HepG2 (cell line): Measurements from ENCODE around the gene PDE9A. TPM values are rescaled to one million over a fixed set of nuclear protein-coding genes. Genes with fewer than 3 reads are reported as not detected.

Experiments used
- DPF2 ChIP-seq: sonication (generic); formaldehyde crosslinking; IDR thresholded peaks from 2 replicates; pipeline ENCODE4 v1.4.0; 2020; ENCODE audit warnings: mild to moderate bottlenecking, low read depth, missing genetic modification reagents, borderline replicate concordance
- FOXO4 ChIP-seq: sonication (generic); formaldehyde crosslinking; conservative IDR thresholded peaks from 2 replicates; pipeline ENCODE4 v1.8.1; 2023; ENCODE audit warnings: missing genetic modification reagents
- KAT2B ChIP-seq: fragments of 150-350 bp; IDR thresholded peaks from 2 replicates; pipeline ENCODE4 v1.6.1; 2014; ENCODE audit warnings: low read depth, low read length, borderline replicate concordance
- LCORL ChIP-seq, 2 experiments: fragments of 450-650 bp in 1 of 2; sonication (generic) in 1 of 2; formaldehyde crosslinking in 1 of 2; IDR thresholded peaks; 2 replicates each; pipeline versions ENCODE4 v1.5.0 to v1.6.1; 2017 to 2020; ENCODE audit warnings: antibody characterized with exemption in 1 of 2, missing genetic modification reagents in 1 of 2
- NFIB ChIP-seq: sonication (generic); formaldehyde crosslinking; IDR thresholded peaks from 2 replicates; pipeline ENCODE4 v1.9.0; 2021; ENCODE audit warnings: missing genetic modification reagents, mild to moderate bottlenecking, borderline replicate concordance
- RBM39 ChIP-seq: fragments of 200-400 bp; formaldehyde crosslinking; IDR thresholded peaks from one replicate; pipeline ENCODE4 v1.6.1; 2018; ENCODE audit warnings: antibody characterized with exemption, mild to moderate bottlenecking, low read depth, low read length; ENCODE audit not compliant: poor library complexity, severe bottlenecking
- RNF2 ChIP-seq: fragments of 450-650 bp; conservative IDR thresholded peaks from 2 replicates; pipeline ENCODE4 v1.6.1; 2016; ENCODE audit warnings: low read depth
- SALL1 ChIP-seq: sonication (generic); formaldehyde crosslinking; IDR thresholded peaks from 2 replicates; pipeline ENCODE4 v1.8.0; 2022; ENCODE audit warnings: mild to moderate bottlenecking, missing genetic modification reagents
- SP5 ChIP-seq: IDR thresholded peaks from 2 replicates; pipeline ENCODE4 v1.6.1; 2016; ENCODE audit warnings: low read depth, borderline replicate concordance
- ZMYM4 ChIP-seq: sonication (generic); formaldehyde crosslinking; IDR thresholded peaks from 2 replicates; pipeline ENCODE4 v1.8.1; 2023; ENCODE audit warnings: mild to moderate bottlenecking, missing genetic modification reagents
- ZNF263 ChIP-seq: sonication (generic); formaldehyde crosslinking; IDR thresholded peaks from 2 replicates; pipeline ENCODE4 v1.4.0; 2020; ENCODE audit warnings: missing genetic modification reagents
- ZNF280B ChIP-seq: sonication (generic); formaldehyde crosslinking; IDR thresholded peaks from 2 replicates; pipeline ENCODE4 v1.5.0; 2020; ENCODE audit warnings: missing genetic modification reagents, mild to moderate bottlenecking, borderline replicate concordance
- ZNF30 ChIP-seq: sonication (generic); formaldehyde crosslinking; IDR thresholded peaks from 2 replicates; pipeline ENCODE4 v1.5.0; 2020; ENCODE audit warnings: mild to moderate bottlenecking, missing genetic modification reagents
- ZNF34 ChIP-seq: sonication (generic); formaldehyde crosslinking; IDR thresholded peaks from 2 replicates; pipeline ENCODE4 v1.4.0; 2020; ENCODE audit warnings: mild to moderate bottlenecking, missing genetic modification reagents, borderline replicate concordance
- ZNF451 ChIP-seq: sonication (generic); formaldehyde crosslinking; IDR thresholded peaks from 2 replicates; pipeline ENCODE4 v1.5.0; 2020; ENCODE audit warnings: mild to moderate bottlenecking, missing genetic modification reagents
- ZNF607 ChIP-seq: sonication (generic); formaldehyde crosslinking; IDR thresholded peaks from 2 replicates; pipeline ENCODE4 v1.5.1; 2020; ENCODE audit warnings: missing genetic modification reagents, mild to moderate bottlenecking, borderline replicate concordance
- ZNF674 ChIP-seq: sonication (generic); formaldehyde crosslinking; IDR thresholded peaks from 2 replicates; pipeline ENCODE4 v1.5.0; 2020; ENCODE audit warnings: low read depth, mild to moderate bottlenecking, missing genetic modification reagents
- ZNF687 ChIP-seq: sonication (generic); formaldehyde crosslinking; IDR thresholded peaks from 2 replicates; pipeline ENCODE4 v1.5.1; 2020; ENCODE audit warnings: mild to moderate bottlenecking, missing genetic modification reagents, moderate library complexity
- ZNF740 ChIP-seq: sonication (generic); formaldehyde crosslinking; IDR thresholded peaks from 2 replicates; pipeline ENCODE4 v1.4.0; 2020; ENCODE audit warnings: missing genetic modification reagents
- ZNF788 ChIP-seq: sonication (generic); formaldehyde crosslinking; IDR thresholded peaks from 2 replicates; pipeline ENCODE4 v1.5.0; 2020; ENCODE audit warnings: mild to moderate bottlenecking, missing genetic modification reagents, borderline replicate concordance
- ZSCAN25 ChIP-seq: sonication (generic); formaldehyde crosslinking; IDR thresholded peaks from 2 replicates; pipeline ENCODE4 v1.8.0; 2022; ENCODE audit warnings: mild to moderate bottlenecking, missing genetic modification reagents
- polyA plus RNA-seq, 8 experiments: library from polyadenylated mRNA; depleted of rRNA in 3 of 8; stranded (reverse) in 7 of 8; unstranded in 1 of 8; fragments of >200 nt; fragmentation: Illumina TruSeq in 4 of 8; extraction: Trizol in 4 of 8; gene quantifications; 2 replicates each; pipeline versions ENCODE4 v1.2.1 to v1.2.3, GENCODE V29; 2011 to 2016; ENCODE audit warnings: low read depth in 4 of 8, missing spikeins in 1 of 8, mixed read lengths in 1 of 8; ENCODE audit not compliant: insufficient read depth in 1 of 8
- total RNA-seq, 5 experiments: library from RNA; depleted of rRNA; stranded (reverse); fragments of >200 nt; fragmentation: Illumina TruSeq; extraction: Trizol; gene quantifications; 2 replicates each; pipeline ENCODE4 v1.2.3, GENCODE V29; 2016; ENCODE audit warnings: low read depth in 1 of 5

Gene PDE9A
- total and polyA plus RNA-seq, 2 of the 13 experiments (the other 11 are each of a cell fraction or from before 2014, with no cell fraction given) = 4.6 to 19.7 TPM

- TF ChIP-seq ZNF788 (CRISPR knock-in tag) (0 out of 2 replicates have a peak, but pooled peaks have one; percentile 21), ZNF674 (CRISPR knock-in tag) (no peak), SP5 (CRISPR knock-in tag) (no peak), FOXO4 (CRISPR knock-in tag) (no peak), ZMYM4 (CRISPR knock-in tag) (0 out of 2 replicates have a peak, but pooled peaks have one; percentile 18), LCORL (IDR thresholded peaks at IDR 0.05) (no peak), LCORL (CRISPR knock-in tag; IDR thresholded peaks at IDR 0.05) (0 out of 2 replicates have a peak, but pooled peaks have one; percentile 15), ZNF280B (peak; percentile 64; the same call in 1 of the 2 replicates), ZNF263 (CRISPR knock-in tag) (peak; percentile 77; the same call in 1 of the 2 replicates), ZNF607 (CRISPR knock-in tag) (0 out of 2 replicates have a peak, but pooled peaks have one; percentile 16), SALL1 (CRISPR knock-in tag) (peak; percentile 25; the same call in 1 of the 2 replicates), RBM39 (peak; percentile 73), ZSCAN25 (CRISPR knock-in tag) (peak; percentile 99), ZNF30 (CRISPR knock-in tag) (no peak), ZNF740 (no peak), NFIB (CRISPR knock-in tag) (no peak), RNF2 (0 out of 2 replicates have a peak, but pooled peaks have one; percentile 36), ZNF34 (CRISPR knock-in tag) (no peak), DPF2 (0 out of 2 replicates have a peak, but pooled peaks have one; percentile 19), KAT2B (no peak), ZNF687 (CRISPR knock-in tag) (peak; percentile 94), ZNF451 (CRISPR knock-in tag) (0 out of 2 replicates have a peak, but pooled peaks have one; percentile 51)
These were observed 127.9 kb downstream of the PDE9A start (continued) for GRCh38 chr21:42781150-42781970.
